Fibroblast of lung (primary cell): ENCODE results near the gene CORO2A. TPM values are rescaled to one million over a fixed set of nuclear protein-coding genes. Genes with fewer than 3 reads are reported as not detected.
"Not testable (repeated sequence)": the region's sequence is repeated elsewhere in the genome, so short reads cannot be mapped to it uniquely, and the experiment has no call there.

Experiments
- DNase-seq, 2 donors: peaks; one replicate each; pipeline versions ENCODE4 v3.0.0 to v3.0.0-alpha.2; 2010; ENCODE audit warnings: low read depth in 2 of 2
- H2AFZ ChIP-seq: 2 replicates; pipeline ENCODE4 v1.5.1; 2012; ENCODE audit warnings: low read length, control low read depth, inconsistent platforms
- H3K27ac ChIP-seq: 2 replicates; pipeline ENCODE4 v1.5.1; 2011; ENCODE audit warnings: low read length, control low read depth; ENCODE audit not compliant: insufficient read depth
- H3K27me3 ChIP-seq: 2 replicates; pipeline ENCODE4 v1.5.1; 2011; ENCODE audit warnings: mild to moderate bottlenecking, low read length; ENCODE audit not compliant: control insufficient read depth, insufficient read depth
- H3K36me3 ChIP-seq: 2 replicates; pipeline ENCODE4 v1.5.1; 2011; ENCODE audit warnings: low read length; ENCODE audit not compliant: control insufficient read depth, insufficient read depth
- H3K4me1 ChIP-seq: 2 replicates; pipeline ENCODE4 v1.5.1; 2011; ENCODE audit warnings: low read length; ENCODE audit not compliant: control insufficient read depth, insufficient read depth; ENCODE audit errors: extremely low read depth
- H3K4me2 ChIP-seq: 2 replicates; pipeline ENCODE4 v1.5.1; 2011; ENCODE audit warnings: low read length, control low read depth; ENCODE audit not compliant: insufficient read depth; ENCODE audit errors: extremely low read depth
- H3K4me3 ChIP-seq, 4 experiments: fragments of 200-600 bp in 1 of 4; sonication (generic) in 1 of 4; replicated peaks in 1 of 4; 2 replicates each; pipeline ENCODE4 v1.5.1; 2011 to 2016; ENCODE audit warnings: low read length in 4 of 4, low read depth in 3 of 4, mild to moderate bottlenecking in 3 of 4, control low read depth in 2 of 4, inconsistent platforms in 1 of 4, mixed read lengths in 1 of 4; ENCODE audit not compliant: insufficient read depth in 1 of 4; ENCODE audit errors: control extremely low read depth in 1 of 4
- H3K79me2 ChIP-seq: 2 replicates; pipeline ENCODE4 v1.5.1; 2012; ENCODE audit warnings: mild to moderate bottlenecking, low read length, inconsistent platforms; ENCODE audit not compliant: control insufficient read depth, insufficient read depth
- H3K9ac ChIP-seq: 2 replicates; pipeline ENCODE4 v1.5.1; 2011; ENCODE audit warnings: mild to moderate bottlenecking, low read length, control low read depth; ENCODE audit not compliant: insufficient read depth
- H3K9me3 ChIP-seq: 2 replicates; pipeline ENCODE4 v1.5.1; 2012; ENCODE audit warnings: low read depth, low read length; ENCODE audit not compliant: control insufficient read depth, insufficient read depth
- H4K20me1 ChIP-seq: 2 replicates; pipeline ENCODE4 v1.5.1; 2011; ENCODE audit warnings: low read length; ENCODE audit not compliant: control insufficient read depth, insufficient read depth; ENCODE audit errors: extremely low read depth
- CTCF ChIP-seq, 2 donors: IDR thresholded peaks in 1 of 2; conservative IDR thresholded peaks in 1 of 2; 1 replicate in 1 of 2; 2 replicates in 1 of 2; pipeline ENCODE4 v1.5.1; 2011 to 2012; ENCODE audit warnings: low read length in 2 of 2, control low read depth in 1 of 2, inconsistent platforms in 1 of 2, low read depth in 1 of 2, mild to moderate bottlenecking in 1 of 2
- EZH2 ChIP-seq: IDR thresholded peaks from 2 replicates; pipeline ENCODE4 v1.5.1; 2012; ENCODE audit warnings: low read length, control low read depth, mild to moderate bottlenecking; ENCODE audit errors: missing control alignments
- polyA plus RNA-seq, 2 donors: library from polyadenylated mRNA; depleted of rRNA in 1 of 2; stranded (reverse) in 1 of 2; unstranded in 1 of 2; fragments of >200 nt; gene quantifications; 2 replicates each; pipeline ENCODE4 v1.2.1, GENCODE V29; 2011 to 2012; ENCODE audit warnings: missing spikeins in 1 of 2
- total RNA-seq: library from RNA; depleted of rRNA; stranded (reverse); fragments of >200 nt; gene quantifications from 2 replicates; pipeline ENCODE4 v1.2.1, GENCODE V29; 2014

Gene CORO2A
- total and polyA plus RNA-seq, 2 donors (not counting 1 experiment from before 2014, with no cell fraction given) = 0.11 to 0.50 TPM

- Histone ChIP-seq H3K4me3 (no peak overlapping the region), H3K27ac (no peak overlapping the region), H3K9me3 (no peaks in the 10 kb centered on the region), H2AFZ (no peak overlapping the region), H3K4me2 (no peak overlapping the region), H3K36me3 (peaks cover 7% of the 10 kb centered on the region), H3K9ac (no peak overlapping the region), H4K20me1 (no peaks in the 10 kb centered on the region), H3K79me2 (no peaks in the 10 kb centered on the region), H3K27me3 (no peaks in the 10 kb centered on the region), H3K4me1 (peaks cover 15% of the 10 kb centered on the region)
- DNase-seq = no peak
- TF ChIP-seq EZH2 = no peak
- no peak for TF ChIP-seq CTCF (conservative IDR thresholded peaks at IDR 0.05 in 1 of 2, IDR thresholded peaks at IDR 0.05 in 1 of 2; ENCODE audit: low read depth in 1 of 2, low read length in 2 of 2)
Observed at GRCh38 chr9:98078895-98079294, 113.5 kb downstream of the CORO2A start.

GRCh38 chr9:98076514-98076890 lies 115.9 kb downstream of the CORO2A start:
- H3K4me1 ChIP-seq = peaks cover 14% of the 10 kb centered on the region
- H4K20me1 ChIP-seq, H3K27ac ChIP-seq, H3K4me3 ChIP-seq, H3K36me3 ChIP-seq, H3K27me3 ChIP-seq, H3K79me2 ChIP-seq, H2AFZ ChIP-seq, DNase-seq, H3K9ac ChIP-seq, H3K4me2 ChIP-seq, H3K9me3 ChIP-seq: not testable (repeated sequence)

- H3K9ac ChIP-seq = no peak overlapping the region
- H3K9me3 ChIP-seq = no peaks in the 10 kb centered on the region
- H3K27me3 ChIP-seq = no peaks in the 10 kb centered on the region
- H3K27ac ChIP-seq = peak overlapping the region; percentile 7
- no peak for TF ChIP-seq CTCF (conservative IDR thresholded peaks at IDR 0.05 in 1 of 2, IDR thresholded peaks at IDR 0.05 in 1 of 2; ENCODE audit: low read depth in 1 of 2, low read length in 2 of 2)
- no peak for TF ChIP-seq EZH2
- no peaks in the 10 kb centered on the region for H4K20me1 ChIP-seq
- H3K4me2 ChIP-seq = no peak overlapping the region
- H3K4me3 ChIP-seq = no peak overlapping the region
- H3K36me3 ChIP-seq = no peaks in the 10 kb centered on the region
- peaks cover 2% of the 10 kb centered on the region for H3K79me2 ChIP-seq
- peak; percentile 72 to 76 for DNase-seq
- H3K4me1 ChIP-seq = peaks cover 5% of the 10 kb centered on the region
- H2AFZ ChIP-seq = no peak overlapping the region
Observed at GRCh38 chr9:98075332-98075805, 117.1 kb downstream of the CORO2A start.
